GM10266 (cell line): Measurements from ENCODE around the gene SHROOM1.

Experiments
- DNase-seq: peaks from one replicate; pipeline ENCODE4 v3.0.0; 2012; ENCODE audit errors: extremely low spot score
- TF ChIP-seq, protein P1 (sequence below): IDR thresholded peaks from 2 replicates; pipeline ENCODE4 v1.5.1; 2012; ENCODE audit warnings: mild to moderate bottlenecking, low read depth; ENCODE audit not compliant: control insufficient read depth, insufficient read depth; ENCODE audit errors: missing control alignments

SHROOM1 gene

DNA sequence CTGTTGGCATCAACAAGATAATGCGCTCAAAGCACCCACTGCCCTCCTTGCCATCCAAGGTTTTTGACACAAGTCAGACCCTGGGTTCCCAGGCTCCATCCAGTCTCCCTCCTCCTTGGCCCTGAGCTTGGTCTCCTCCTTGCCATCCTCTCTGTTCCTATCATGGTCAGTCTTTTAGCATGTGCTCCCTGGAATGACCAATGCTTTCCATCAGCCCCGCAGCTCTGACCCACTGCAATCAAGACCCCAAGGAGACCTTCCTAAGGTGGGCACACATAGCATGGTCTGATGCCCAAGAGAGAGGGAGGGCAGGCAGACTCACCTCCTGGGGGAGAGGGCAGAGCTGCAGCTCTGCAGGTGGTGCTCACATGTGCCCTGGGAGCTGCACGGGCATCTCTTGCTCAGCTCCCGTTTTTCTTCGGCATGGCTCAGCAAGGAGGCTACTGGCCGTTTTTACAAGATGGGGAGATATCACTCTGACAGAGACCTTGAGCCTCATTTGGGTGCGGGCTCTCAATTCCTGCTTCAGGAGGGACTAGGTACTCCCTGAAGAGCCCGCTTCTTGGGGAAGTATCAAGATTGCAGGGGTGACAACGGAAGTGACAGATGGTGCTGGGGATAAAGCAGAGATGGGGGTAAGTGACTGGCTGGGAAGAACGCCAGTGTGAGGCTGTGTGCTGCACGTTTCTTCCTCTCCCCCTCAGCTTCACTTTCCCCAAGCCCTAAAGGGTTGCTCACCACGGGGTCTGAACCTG, 56.7 kb downstream of the SHROOM1 start:
- TF ChIP-seq, protein P1, sequence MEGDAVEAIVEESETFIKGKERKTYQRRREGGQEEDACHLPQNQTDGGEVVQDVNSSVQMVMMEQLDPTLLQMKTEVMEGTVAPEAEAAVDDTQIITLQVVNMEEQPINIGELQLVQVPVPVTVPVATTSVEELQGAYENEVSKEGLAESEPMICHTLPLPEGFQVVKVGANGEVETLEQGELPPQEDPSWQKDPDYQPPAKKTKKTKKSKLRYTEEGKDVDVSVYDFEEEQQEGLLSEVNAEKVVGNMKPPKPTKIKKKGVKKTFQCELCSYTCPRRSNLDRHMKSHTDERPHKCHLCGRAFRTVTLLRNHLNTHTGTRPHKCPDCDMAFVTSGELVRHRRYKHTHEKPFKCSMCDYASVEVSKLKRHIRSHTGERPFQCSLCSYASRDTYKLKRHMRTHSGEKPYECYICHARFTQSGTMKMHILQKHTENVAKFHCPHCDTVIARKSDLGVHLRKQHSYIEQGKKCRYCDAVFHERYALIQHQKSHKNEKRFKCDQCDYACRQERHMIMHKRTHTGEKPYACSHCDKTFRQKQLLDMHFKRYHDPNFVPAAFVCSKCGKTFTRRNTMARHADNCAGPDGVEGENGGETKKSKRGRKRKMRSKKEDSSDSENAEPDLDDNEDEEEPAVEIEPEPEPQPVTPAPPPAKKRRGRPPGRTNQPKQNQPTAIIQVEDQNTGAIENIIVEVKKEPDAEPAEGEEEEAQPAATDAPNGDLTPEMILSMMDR, result no peak
- DNase-seq, result no peak

DNA sequence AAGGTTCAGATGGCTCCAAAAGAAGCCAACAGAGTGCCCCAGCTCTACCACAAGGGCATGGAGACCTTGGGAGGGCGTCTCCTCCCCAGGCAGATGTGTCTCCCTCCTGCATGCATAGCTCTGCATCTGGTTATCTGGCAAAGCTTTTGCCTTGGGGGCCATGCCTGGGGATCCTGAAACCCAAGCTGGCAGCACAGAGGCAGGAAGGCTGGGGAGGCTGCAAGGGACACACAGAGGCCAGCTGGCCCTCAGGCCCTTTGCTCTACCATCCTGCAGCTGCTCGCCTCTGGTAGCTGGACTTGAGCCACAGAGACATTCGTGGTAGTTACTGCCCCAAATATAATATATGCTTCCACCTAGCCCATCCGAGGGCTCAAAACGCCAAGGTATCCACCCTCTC, 57.3 kb downstream of the SHROOM1 start:
- TF ChIP-seq, protein P1, result no peak
- DNase-seq, result no peak

DNA sequence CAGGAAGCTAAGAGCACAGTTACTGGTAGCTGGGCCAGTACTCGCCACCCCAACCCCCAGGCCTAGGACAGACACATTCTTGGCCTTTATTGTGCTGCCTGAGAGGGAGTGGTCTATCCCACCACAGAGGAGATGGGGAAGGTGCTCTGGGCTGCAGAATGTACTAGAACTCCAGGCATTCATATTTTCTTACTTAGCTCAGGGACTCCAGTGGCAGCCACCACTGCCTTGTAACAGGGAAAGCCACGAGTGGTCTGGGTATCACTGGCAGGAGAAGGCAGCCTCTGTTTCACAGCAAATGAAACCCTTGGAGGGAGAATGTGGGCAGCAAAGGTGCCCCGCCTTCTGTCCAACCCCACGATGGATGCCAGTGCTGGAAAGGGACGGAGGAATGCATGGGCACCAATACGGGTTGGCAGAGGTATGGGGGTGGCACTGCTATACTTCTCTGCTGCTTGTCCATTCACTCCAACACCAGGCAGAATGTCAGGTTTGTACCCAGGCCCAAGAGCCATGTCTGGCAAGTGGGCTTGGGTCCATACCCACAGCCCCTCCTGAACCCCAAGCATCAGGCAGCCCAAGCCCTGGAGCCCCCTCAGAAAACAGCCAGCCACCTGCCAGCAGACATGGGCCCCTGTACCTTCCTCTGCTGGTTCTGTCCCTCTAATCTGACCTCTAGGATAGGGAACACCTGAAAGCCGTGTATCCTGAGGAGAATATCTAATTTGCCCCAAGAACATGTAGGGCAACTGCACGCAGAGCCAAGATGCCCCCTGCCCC, 58.0 kb downstream of the SHROOM1 start:
- no peak for DNase-seq
- TF ChIP-seq, protein P1, result no peak
